A549 (cell line): ENCODE results near the gene SLIT3. TPM values are rescaled to one million over a fixed set of nuclear protein-coding genes. Genes with fewer than 3 reads are reported as not detected.
A peak's percentile ranks its signal among the peaks of the same experiment; 100 is the strongest.

Source experiments
- ATAC-seq, 2 experiments: fragments of 200-7000 bp in 1 of 2; fragments of >200 bp in 1 of 2; cut with Nextera tagmentation in 1 of 2; cut with Tn5 transposase in 1 of 2; 3 replicates each; pipeline versions ENCODE4 v1.8.0 to v1.9.1; 2018 to 2020; ENCODE audit warnings: mild to moderate bottlenecking in 1 of 2, moderate library complexity in 1 of 2
- CTCF ChIA-PET: fragments of 300-600 bp; sonication (Branson Sonifier 250); formaldehyde crosslinking; extraction: SDS; loops from one replicate; lab custom pipeline; 2021; ENCODE audit warnings: antibody characterized with exemption, inconsistent platforms; lab: Yijun Ruan, JAX
- POLR2A ChIA-PET: fragments of 350-600 bp; formaldehyde crosslinking; extraction: SDS; loops from one replicate; lab custom pipeline; 2021; ENCODE audit warnings: antibody characterized with exemption, inconsistent platforms; lab: Yijun Ruan, JAX
- DNase-seq, 2 experiments: peaks; one replicate each; pipeline versions ENCODE4 v3.0.0 to v3.0.0-alpha.2; 2011 to 2016; ENCODE audit warnings: low read depth in 1 of 2, low spot score in 1 of 2
- FAIRE-seq: peaks from 2 replicates; lab custom pipeline; 2011; peaks lifted over from hg19 to GRCh38; lab: Jason Lieb, UNC
- H3K27ac ChIP-seq, 2 experiments: fragments of >200 bp; sonication (Bioruptor Twin); formaldehyde crosslinking; 3 replicates each; pipeline ENCODE4 v1.5.1; 2016 to 2017
- H3K4me1 ChIP-seq: fragments of >200 bp; sonication (Bioruptor Twin); formaldehyde crosslinking; 3 replicates; pipeline ENCODE4 v1.6.1; 2016
- H3K4me2 ChIP-seq: fragments of >200 bp; sonication (Bioruptor Twin); formaldehyde crosslinking; 3 replicates; pipeline ENCODE4 v1.6.1; 2016
- H3K4me3 ChIP-seq: fragments of >200 bp; sonication (Bioruptor Twin); formaldehyde crosslinking; 3 replicates; pipeline ENCODE4 v1.5.1; 2016
- H3K9me3 ChIP-seq: fragments of >200 bp; sonication (Bioruptor Twin); formaldehyde crosslinking; 3 replicates; pipeline ENCODE4 v1.6.1; 2016
- ATOH8 ChIP-seq: fragments of 250-450 bp; sonication (Bioruptor Pico); IDR thresholded peaks from 2 replicates; pipeline ENCODE4 v1.5.0; 2020; ENCODE audit warnings: low read depth, mild to moderate bottlenecking, moderate library complexity
- BHLHE40 ChIP-seq: IDR thresholded peaks from 2 replicates; pipeline ENCODE4 v1.6.1; 2012; ENCODE audit warnings: low read depth, low read length, inconsistent platforms
- CEBPB ChIP-seq, 2 experiments: fragments of >200 bp in 1 of 2; sonication (Bioruptor Twin) in 1 of 2; formaldehyde crosslinking in 1 of 2; IDR thresholded peaks; 2 replicates each; pipeline ENCODE4 v1.6.1; 2012 to 2016
- EHMT2 ChIP-seq: fragments of 200-600 bp; sonication (generic); IDR thresholded peaks from 2 replicates; pipeline ENCODE4 v1.6.1; 2016; ENCODE audit warnings: antibody characterized with exemption, low read depth, mild to moderate bottlenecking, moderate library complexity
- EP300 ChIP-seq, 2 experiments: fragments of >200 bp; sonication (Bioruptor Twin); formaldehyde crosslinking; IDR thresholded peaks; 2 replicates in 1 of 2; 3 replicates in 1 of 2; pipeline ENCODE4 v1.6.1; 2016 to 2017
- HES2 ChIP-seq: fragments of >200 bp; sonication (Bioruptor Twin); formaldehyde crosslinking; IDR thresholded peaks from 2 replicates; pipeline ENCODE4 v1.6.1; 2016
- JUN ChIP-seq, 2 experiments: fragments of >200 bp; sonication (Bioruptor Twin); formaldehyde crosslinking; IDR thresholded peaks; 2 replicates in 1 of 2; 3 replicates in 1 of 2; pipeline ENCODE4 v1.6.1; 2016 to 2017
- KDM5A ChIP-seq: fragments of 200-600 bp; sonication (generic); IDR thresholded peaks from 2 replicates; pipeline ENCODE4 v1.6.1; 2016; ENCODE audit warnings: antibody characterized with exemption, mild to moderate bottlenecking
- MAFK ChIP-seq: fragments of 450-650 bp; IDR thresholded peaks from 2 replicates; pipeline ENCODE4 v1.6.1; 2014; ENCODE audit not compliant: partially characterized antibody
- NFE2L2 ChIP-seq: fragments of 150-350 bp; conservative IDR thresholded peaks from 2 replicates; pipeline ENCODE4 v1.6.1; 2014; ENCODE audit warnings: low read length
- PBX3 ChIP-seq: IDR thresholded peaks from 2 replicates; pipeline ENCODE4 v1.6.1; 2012
- PHF8 ChIP-seq: fragments of 200-600 bp; sonication (generic); IDR thresholded peaks from 2 replicates; pipeline ENCODE4 v1.6.1; 2016; ENCODE audit warnings: low read depth, mild to moderate bottlenecking, antibody characterized with exemption, moderate library complexity, borderline replicate concordance
- RAD21 ChIP-seq, 2 experiments: fragments of >200 bp in 1 of 2; sonication (Bioruptor Twin) in 1 of 2; formaldehyde crosslinking in 1 of 2; IDR thresholded peaks in 1 of 2; conservative IDR thresholded peaks in 1 of 2; 2 replicates in 1 of 2; 3 replicates in 1 of 2; pipeline ENCODE4 v1.6.1; 2012 to 2018; ENCODE audit warnings: inconsistent platforms in 1 of 2
- RARB ChIP-seq: fragments of 250-450 bp; sonication (Bioruptor Pico); IDR thresholded peaks from 2 replicates; pipeline ENCODE4 v1.8.0; 2021; ENCODE audit warnings: mild to moderate bottlenecking, moderate library complexity
- RFX5 ChIP-seq: fragments of 450-650 bp; IDR thresholded peaks from 2 replicates; pipeline ENCODE4 v1.7.1; 2014; ENCODE audit warnings: antibody characterized with exemption, mild to moderate bottlenecking, moderate library complexity
- SMC3 ChIP-seq: fragments of >200 bp; sonication (Bioruptor Twin); formaldehyde crosslinking; IDR thresholded peaks from 3 replicates; pipeline ENCODE4 v1.6.1; 2018; ENCODE audit warnings: inconsistent platforms
- TFCP2L1 ChIP-seq: fragments of 250-450 bp; sonication (Bioruptor Pico); IDR thresholded peaks from 2 replicates; pipeline ENCODE4 v1.5.0; 2021; ENCODE audit warnings: mild to moderate bottlenecking
- TP53 ChIP-seq: fragments of 250-450 bp; sonication (Bioruptor Pico); IDR thresholded peaks from 2 replicates; pipeline ENCODE4 v1.5.0; 2021; ENCODE audit warnings: mild to moderate bottlenecking, moderate library complexity
- ZFP36 ChIP-seq: fragments of 450-650 bp; IDR thresholded peaks from 2 replicates; pipeline ENCODE4 v1.6.1; 2014; ENCODE audit warnings: borderline replicate concordance; ENCODE audit not compliant: partially characterized antibody
- WGBS: methylation state at CpG from one replicate; pipeline ENCODE4 v1.1.6; 2017; ENCODE audit errors: missing lambda C conversion rate; 5-methylcytosine and 5-hydroxymethylcytosine counted together
- polyA plus RNA-seq, 4 experiments: library from polyadenylated mRNA; depleted of rRNA in 3 of 4; stranded (reverse); fragments of >200 nt; fragmentation: RNase III in 1 of 4; extraction: RNeasy Plus Mini Kit Qiagen cat#74134 plus additional on column Dnase treatment in 1 of 4; gene quantifications; 2 replicates in 3 of 4; 3 replicates in 1 of 4; pipeline ENCODE4 v1.2.3, GENCODE V29; 2011 to 2017
- TF ChIP-seq, protein P1 (sequence below): fragments of 200-600 bp; sonication (generic); IDR thresholded peaks from 2 replicates; pipeline ENCODE4 v1.6.1; 2016; ENCODE audit warnings: antibody characterized with exemption, mild to moderate bottlenecking, moderate library complexity
- TF ChIP-seq, protein P2 (sequence below): fragments of >200 bp; sonication (Bioruptor Twin); formaldehyde crosslinking; IDR thresholded peaks from 3 replicates; pipeline ENCODE4 v1.6.1; 2016
- TF ChIP-seq, protein P3 (sequence below): fragments of >200 bp; sonication (Bioruptor Twin); formaldehyde crosslinking; IDR thresholded peaks from 3 replicates; pipeline ENCODE4 v1.5.1; 2016

SLIT3 gene
- polyA plus RNA-seq, 2 of the 4 experiments (the other 2 are of a cell fraction), result 12.7 to 22.9 TPM

- TF ChIP-seq, protein P1, sequence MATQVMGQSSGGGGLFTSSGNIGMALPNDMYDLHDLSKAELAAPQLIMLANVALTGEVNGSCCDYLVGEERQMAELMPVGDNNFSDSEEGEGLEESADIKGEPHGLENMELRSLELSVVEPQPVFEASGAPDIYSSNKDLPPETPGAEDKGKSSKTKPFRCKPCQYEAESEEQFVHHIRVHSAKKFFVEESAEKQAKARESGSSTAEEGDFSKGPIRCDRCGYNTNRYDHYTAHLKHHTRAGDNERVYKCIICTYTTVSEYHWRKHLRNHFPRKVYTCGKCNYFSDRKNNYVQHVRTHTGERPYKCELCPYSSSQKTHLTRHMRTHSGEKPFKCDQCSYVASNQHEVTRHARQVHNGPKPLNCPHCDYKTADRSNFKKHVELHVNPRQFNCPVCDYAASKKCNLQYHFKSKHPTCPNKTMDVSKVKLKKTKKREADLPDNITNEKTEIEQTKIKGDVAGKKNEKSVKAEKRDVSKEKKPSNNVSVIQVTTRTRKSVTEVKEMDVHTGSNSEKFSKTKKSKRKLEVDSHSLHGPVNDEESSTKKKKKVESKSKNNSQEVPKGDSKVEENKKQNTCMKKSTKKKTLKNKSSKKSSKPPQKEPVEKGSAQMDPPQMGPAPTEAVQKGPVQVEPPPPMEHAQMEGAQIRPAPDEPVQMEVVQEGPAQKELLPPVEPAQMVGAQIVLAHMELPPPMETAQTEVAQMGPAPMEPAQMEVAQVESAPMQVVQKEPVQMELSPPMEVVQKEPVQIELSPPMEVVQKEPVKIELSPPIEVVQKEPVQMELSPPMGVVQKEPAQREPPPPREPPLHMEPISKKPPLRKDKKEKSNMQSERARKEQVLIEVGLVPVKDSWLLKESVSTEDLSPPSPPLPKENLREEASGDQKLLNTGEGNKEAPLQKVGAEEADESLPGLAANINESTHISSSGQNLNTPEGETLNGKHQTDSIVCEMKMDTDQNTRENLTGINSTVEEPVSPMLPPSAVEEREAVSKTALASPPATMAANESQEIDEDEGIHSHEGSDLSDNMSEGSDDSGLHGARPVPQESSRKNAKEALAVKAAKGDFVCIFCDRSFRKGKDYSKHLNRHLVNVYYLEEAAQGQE, result no peak
- TF ChIP-seq NFE2L2 (no peak), BHLHE40 (no peak), PBX3 (no peak), ATOH8 (CRISPR knock-in tag) (no peak), ZFP36 (no peak), TFCP2L1 (no peak), PHF8 (no peak), CEBPB (IDR thresholded peaks at IDR 0.05) (no peak)
- TF ChIP-seq, protein P2, sequence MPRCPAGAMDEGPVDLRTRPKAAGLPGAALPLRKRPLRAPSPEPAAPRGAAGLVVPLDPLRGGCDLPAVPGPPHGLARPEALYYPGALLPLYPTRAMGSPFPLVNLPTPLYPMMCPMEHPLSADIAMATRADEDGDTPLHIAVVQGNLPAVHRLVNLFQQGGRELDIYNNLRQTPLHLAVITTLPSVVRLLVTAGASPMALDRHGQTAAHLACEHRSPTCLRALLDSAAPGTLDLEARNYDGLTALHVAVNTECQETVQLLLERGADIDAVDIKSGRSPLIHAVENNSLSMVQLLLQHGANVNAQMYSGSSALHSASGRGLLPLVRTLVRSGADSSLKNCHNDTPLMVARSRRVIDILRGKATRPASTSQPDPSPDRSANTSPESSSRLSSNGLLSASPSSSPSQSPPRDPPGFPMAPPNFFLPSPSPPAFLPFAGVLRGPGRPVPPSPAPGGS, result no peak
Observed at GRCh38 chr5:169119288-169120048, 181.5 kb downstream of the SLIT3 start (continued).

GRCh38 chr5:169116961-169117461 lies 183.9 kb downstream of the SLIT3 start:
- DNase-seq (peak in 1 of 2 experiments; percentile 49), ATAC-seq (peak; percentile 39 to 89; a peak in 4 of 6 replicates), FAIRE-seq (no peak)
- no peaks in the 10 kb centered on the region for H3K4me1 ChIP-seq
- no peak overlapping the region for H3K4me3 ChIP-seq
- WGBS, result 85% methylated on average over 6 of the region's 6 CpGs
- ChIA-PET POLR2A (interaction anchor here (0.6 to 0.7 kb wide), 2 partner anchors 184 to 440 kb away, joined by 3 to 5 read pairs; no protein-coding TSS in a partner anchor), CTCF (interaction anchor here (0.9 to 1.2 kb wide), 3 partner anchors 8 to 27 kb away, joined by 3 to 6 read pairs (median 4); no protein-coding TSS in a partner anchor)
- H3K27ac ChIP-seq, result no peak overlapping the region
- TF ChIP-seq RFX5 (no peak), RAD21 (conservative IDR thresholded peaks at IDR 0.05 in 1 of 2, IDR thresholded peaks at IDR 0.05 in 1 of 2) (peak; percentile 19 to 39; a peak in 1 of 5 replicates), SMC3 (0 out of 3 replicates have a peak, but pooled peaks have one; percentile 23)
- no peak overlapping the region for H3K4me2 ChIP-seq
- H3K9me3 ChIP-seq, result no peaks in the 10 kb centered on the region

GRCh38 chr5:169115461-169116124 lies 185.3 kb downstream of the SLIT3 start:
- Histone ChIP-seq H3K9me3 (no peaks in the 10 kb centered on the region), H3K4me3 (no peak overlapping the region), H3K4me2 (no peak overlapping the region), H3K4me1 (no peaks in the 10 kb centered on the region), H3K27ac (no peak overlapping the region)
- POLR2A ChIA-PET, result no interaction called here
- CTCF ChIA-PET, result interaction anchor here (1.2 to 1.5 kb wide), 3 partner anchors 17 to 26 kb away, joined by 3 to 5 read pairs (median 4); no protein-coding TSS in a partner anchor
- FAIRE-seq, result no peak
- ATAC-seq, result no peak
- no peak for DNase-seq
- 84% methylated on average over 6 of the region's 6 CpGs for WGBS
- TF ChIP-seq KDM5A (no peak), HES2 (no peak), MAFK (no peak), JUN (IDR thresholded peaks at IDR 0.05) (no peak), RARB (CRISPR knock-in tag) (no peak), TP53 (no peak), EP300 (IDR thresholded peaks at IDR 0.05) (no peak), EHMT2 (no peak)
- TF ChIP-seq, protein P3, sequence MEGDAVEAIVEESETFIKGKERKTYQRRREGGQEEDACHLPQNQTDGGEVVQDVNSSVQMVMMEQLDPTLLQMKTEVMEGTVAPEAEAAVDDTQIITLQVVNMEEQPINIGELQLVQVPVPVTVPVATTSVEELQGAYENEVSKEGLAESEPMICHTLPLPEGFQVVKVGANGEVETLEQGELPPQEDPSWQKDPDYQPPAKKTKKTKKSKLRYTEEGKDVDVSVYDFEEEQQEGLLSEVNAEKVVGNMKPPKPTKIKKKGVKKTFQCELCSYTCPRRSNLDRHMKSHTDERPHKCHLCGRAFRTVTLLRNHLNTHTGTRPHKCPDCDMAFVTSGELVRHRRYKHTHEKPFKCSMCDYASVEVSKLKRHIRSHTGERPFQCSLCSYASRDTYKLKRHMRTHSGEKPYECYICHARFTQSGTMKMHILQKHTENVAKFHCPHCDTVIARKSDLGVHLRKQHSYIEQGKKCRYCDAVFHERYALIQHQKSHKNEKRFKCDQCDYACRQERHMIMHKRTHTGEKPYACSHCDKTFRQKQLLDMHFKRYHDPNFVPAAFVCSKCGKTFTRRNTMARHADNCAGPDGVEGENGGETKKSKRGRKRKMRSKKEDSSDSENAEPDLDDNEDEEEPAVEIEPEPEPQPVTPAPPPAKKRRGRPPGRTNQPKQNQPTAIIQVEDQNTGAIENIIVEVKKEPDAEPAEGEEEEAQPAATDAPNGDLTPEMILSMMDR, result no peak
- TF ChIP-seq, protein P2, result no peak
